ENCODE results near the gene FRMD4A.
"Not testable (repeated sequence)": the region's sequence is repeated elsewhere in the genome, so short reads cannot be mapped to it uniquely, and the experiment has no call there.

Gene FRMD4A

DNA sequence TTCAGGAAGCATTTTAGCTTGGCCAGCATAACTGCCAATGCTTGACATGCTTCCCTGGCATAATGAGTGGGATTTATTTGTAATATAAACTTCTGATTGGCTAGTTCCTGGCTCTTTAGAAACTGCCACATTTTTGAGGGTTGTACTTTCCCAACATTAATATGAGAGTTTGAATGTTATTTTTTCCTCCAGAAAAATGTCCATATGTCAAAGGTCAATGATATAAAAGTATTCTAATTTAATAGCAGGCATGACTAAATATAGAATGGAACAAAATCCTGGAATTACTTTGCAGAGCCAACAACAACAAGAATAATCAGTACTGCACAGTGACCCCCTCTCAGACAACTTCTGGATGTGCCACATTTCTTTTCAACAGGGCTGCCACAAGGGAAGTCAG lies 391.3 kb downstream of the FRMD4A start:
- no peak for DNase-seq

DNA sequence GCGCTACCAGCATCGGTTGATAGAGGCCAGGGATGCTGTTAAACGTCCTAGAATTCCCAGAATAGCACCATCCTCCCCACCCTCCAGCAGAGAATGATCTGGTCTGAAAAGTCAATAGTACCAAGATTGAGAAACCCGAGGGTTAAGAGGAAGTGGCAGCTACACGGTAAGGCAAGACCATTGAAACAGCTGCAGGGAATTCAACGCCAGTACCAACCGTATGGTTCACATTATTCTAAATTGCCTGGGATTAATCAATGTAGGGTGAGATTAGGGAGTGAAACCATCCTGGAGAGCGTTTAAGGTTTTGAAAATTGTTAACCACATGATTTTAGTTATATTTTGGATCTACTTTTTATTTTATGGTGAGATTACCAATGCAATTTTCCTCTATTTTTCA lies 391.8 kb downstream of the FRMD4A start:
- no peak for DNase-seq

DNA sequence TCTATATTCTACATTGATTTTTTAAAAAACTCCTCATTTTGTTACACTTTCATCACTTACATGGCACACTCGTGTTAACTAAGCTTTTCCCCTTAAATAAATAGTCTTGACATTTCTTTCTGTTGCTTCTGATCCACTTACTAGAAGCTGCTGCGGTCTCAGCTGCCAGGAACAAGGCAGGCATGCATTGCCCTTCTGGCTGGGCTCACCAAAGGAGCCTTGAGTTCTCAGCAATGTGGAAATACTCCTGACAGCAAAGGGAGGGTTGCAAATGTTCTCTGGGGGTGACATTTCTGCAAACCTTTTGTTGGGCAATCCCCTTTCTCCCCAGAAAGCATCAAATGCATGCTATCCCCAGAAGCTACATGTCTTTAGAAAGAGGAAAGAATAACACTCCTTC lies 393.9 kb downstream of the FRMD4A start:
- DNase-seq, result no peak

DNA sequence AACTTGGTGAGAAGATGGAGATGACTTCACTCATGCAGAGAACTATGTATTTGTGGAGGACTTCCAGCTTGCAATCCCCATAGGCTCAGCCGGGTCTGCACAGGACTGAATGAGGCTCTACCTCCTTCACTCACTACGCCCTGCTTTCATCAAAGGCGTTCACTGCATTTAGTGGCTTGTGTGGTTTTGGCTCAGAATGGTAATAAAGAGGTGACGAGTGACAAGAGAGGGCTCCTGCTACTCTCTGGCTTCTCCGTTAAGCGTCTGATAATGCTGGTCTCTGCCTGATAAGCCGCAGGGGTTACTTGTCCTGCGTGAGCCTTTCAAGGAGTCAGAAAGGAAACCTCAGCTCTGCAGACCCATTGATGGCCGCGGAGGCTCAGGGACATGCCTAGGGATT lies 400.6 kb downstream of the FRMD4A start:
- peak; percentile 1 for DNase-seq

DNA sequence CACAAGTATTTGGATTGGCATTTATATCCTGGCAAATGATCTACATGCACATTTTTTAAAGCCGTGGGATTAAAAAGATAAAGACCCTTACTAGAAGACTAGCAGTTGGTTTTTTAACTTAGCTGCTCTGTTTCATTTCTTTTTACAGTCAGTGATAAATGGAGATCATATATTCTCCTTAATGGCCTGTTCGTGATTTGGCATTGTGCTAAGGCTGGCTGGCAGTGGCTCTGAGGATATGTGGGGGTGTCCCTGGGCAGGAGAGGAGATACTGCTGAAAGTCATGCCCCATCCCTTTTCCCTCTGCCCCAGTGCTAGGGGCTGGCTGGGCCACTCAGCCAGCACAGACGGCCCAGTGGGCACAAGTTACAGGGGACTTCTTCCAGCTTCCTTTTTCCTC lies 402.3 kb downstream of the FRMD4A start:
- no peak for DNase-seq

DNA sequence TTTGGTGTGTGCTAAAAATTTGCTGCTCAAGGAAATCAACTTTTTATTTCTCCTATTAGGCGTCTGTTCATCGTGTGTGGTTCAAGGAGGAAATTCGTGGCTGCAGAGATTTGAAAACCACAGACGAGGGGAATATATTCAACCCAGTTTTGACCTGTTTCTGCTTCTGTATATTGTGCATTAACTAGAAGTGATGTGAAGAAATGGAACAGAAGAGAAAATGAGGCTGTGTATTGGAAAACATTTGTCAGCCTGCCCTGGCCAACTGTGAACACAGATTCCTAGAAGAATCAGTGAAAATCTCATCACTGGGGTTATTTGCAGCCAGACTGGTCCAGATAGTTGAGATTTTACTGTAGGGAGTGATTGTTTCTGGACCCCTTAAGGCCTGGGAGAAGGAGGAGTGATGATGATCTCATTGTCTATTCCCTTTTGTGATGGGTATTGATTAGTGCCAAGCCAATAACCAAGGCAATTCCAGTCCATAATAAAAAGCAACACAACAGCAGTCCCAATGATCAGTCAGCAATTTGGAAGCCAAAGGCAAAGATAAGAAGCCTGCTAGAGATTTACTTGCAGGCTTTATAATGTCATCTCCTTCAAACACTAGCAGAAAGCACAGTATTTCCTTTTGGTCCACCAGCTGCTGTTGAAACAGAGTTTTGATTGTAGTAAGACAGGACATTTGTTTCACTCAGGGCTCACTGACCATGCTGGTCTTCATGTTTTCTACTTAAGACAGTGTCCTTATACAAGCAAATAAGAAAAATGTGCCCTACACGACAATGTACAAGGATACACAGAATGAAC lies 404.5 kb downstream of the FRMD4A start:
- DNase-seq, result no peak

DNA sequence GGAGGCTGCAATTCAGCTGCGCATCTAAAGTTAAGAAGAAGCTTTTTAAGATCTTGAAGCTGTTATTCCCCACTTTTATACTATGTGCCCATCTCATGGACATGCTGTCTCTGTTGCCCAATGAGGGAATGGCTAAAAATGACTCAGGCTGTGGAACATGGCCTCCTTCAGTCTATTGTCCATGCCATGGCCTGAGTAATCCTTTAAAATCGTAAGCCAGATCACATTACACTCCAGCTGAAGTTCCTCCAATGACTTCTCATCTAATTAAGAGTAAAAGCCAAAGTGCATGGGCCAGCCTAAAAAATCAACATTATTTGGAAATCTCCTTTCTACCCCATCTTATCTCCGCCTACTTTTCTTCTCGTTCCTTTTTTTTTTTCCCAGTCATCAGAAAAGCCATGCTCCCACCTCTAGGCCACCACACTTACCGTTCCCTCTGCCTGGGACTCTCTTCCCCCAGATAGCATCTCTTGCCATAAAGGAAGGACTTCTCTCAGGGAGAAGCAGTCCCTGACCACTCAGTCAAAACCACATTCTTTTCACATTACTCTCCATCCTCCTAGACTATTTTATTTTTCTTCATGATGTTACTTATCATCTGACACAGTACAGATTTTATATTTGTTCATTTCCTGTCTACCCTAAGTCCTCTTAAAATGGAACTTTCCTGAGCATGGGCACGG lies 406.5 kb downstream of the FRMD4A start:
- DNase-seq, result no peak

DNA sequence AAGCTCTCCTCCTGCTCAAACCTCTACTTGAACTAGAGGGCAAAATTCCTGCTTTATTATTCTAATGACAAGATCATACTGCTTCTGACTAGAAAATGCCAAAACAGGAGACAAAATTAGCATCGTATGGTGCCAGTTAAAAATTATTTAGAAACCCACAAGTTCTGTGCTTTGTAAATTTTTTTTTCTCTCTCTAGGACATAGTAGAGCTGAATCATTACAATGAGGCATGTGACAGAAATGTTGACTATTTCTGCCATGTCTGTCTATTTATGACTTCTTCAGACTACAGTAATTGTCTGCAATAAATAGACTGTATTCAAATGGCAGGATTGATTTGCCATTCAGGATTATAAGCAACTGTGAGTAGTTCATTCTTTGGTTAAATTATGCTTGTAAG lies 408.1 kb downstream of the FRMD4A start:
- no peak for DNase-seq

DNA sequence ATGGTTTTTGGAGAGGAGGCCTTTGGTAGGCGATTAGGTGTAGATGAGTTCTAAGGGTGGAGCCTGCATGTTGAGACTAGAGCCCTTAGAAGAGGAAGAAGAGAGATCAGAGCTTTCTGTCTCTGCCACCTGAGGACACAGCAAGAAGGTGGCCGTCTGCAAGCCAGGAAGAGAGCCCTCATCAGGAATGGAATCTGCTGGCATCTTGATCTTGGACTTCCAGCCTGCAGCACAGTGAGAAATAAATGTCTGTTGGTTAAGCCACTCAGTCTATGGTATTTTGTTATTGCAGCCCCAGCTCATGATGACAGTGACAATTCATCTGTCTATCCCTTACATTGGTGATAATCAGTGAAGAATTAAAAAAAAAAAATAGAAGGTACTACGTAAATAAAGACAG lies 408.8 kb downstream of the FRMD4A start:
- no peak for DNase-seq

DNA sequence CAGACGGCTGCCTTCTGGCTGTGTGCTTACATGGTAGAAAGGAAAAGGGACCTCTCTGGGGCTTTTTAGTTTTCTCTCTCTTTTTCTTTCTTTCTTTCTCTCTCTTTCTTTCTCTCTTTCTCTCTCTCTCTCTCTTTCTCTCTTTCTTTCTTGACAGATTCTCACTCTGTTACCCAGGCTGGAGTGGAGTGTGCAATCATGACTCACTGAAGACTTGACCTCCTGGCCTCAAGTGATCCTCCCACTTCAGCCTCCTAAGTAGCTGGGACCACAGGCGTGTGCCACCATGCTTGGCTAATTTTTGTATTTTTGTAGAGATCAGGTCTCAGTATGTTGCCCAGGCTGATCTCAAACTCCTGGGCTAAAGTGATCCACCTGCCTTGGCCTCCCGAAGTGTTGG lies 409.6 kb downstream of the FRMD4A start:
- DNase-seq, result not testable (repeated sequence)

DNA sequence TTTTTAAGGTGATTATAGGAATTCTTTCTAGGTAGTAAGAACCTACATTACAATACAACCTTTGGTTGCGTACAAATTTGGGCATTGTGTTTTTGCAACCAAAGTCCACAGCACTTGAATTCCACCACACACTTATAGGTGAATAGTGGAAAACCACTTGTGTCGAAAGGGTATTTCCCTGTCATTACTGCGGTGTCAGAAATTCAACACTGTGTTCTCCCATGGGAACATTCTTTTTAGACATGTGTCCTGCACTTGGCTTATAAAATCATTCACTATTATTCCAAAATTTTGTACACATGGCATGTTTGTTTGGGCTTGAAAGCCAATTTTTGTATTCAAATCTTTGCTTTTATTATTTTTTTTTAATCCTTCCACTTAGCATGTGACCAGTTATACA lies 410.3 kb downstream of the FRMD4A start:
- DNase-seq, result no peak

DNA sequence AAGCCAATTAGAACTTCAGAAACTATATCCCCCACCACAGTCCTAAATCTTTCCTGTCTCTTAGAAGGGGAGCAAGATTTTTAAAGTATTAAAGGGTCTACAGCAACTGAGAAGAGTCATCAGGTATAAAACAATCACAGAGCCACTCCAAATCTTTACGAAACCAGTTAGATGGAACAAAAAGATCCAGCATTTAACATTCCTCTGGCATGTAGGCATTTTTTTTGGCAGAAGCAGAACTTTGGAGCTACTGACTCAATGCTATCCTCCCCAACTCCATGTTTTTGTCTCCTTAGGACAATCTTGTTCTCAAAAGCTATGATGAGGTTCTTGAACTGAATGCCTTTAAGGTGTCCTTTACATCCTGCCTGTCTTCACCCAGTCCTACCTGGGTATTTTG lies 410.7 kb downstream of the FRMD4A start:
- DNase-seq, result no peak

DNA sequence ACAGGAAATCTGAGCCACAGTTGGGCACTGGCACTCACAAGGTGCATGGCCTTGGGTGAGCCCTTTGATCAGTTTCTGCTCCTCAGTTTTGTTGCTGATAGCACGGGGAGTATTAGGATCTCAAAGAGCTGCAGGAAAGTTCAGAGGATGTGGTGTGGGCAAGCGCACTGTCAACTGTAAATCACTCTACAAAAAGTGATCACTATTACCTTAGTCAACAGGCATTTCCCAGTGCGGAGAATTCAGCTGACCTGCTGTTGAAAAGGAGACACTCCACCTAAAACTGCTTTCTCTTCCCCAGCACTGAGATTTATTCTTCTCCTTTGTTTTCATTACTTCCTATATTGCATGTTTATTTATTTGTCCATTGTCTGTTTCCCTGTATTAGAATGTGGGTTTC lies 412.9 kb downstream of the FRMD4A start:
- no peak for DNase-seq

DNA sequence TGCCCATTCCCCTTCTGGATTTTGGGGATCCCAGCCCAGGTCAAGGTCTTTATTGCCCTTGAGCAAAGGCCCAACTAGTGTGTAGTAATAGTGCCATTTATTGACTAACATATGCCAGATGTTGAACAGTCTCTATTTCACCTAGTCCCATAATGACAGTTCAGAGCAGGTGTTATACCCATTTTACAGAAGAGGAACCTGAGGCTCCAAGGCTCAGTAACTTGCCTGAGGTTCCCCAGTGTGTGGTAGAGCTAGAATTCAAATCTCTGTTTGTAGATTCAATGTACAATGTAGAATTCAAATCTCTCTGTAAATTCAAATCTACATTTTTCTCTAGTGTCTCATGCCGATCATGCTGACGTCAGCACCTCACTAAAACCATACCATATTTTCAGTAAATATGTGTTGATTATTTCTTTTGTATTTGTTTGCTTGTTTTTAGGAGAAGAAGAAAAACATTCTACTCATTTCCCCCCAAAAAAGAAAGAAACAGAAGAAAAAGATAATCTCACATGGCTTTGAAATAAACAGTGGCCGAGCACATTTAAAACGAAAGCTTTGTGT lies 414.3 kb downstream of the FRMD4A start:
- no peak for DNase-seq

DNA sequence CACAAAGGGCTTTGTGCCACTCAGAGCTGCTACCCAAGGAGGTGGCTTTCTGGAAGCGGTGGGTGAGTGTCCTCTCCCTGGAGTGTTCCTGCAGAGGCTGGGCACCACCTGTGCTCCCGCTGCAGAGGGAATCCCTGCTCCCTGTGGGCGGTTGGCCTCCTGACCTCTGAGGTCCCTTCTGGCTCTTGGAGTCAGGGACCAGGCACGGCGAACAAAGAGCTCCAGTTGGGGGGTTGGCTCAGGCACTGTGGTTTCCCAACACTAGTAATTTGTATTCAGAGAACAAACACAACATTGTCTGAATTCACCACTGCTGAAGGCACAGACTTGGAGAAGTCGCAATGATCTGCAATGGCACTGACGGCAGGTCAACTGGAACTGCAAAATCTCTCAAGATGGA lies 415.0 kb downstream of the FRMD4A start:
- DNase-seq, result no peak

DNA sequence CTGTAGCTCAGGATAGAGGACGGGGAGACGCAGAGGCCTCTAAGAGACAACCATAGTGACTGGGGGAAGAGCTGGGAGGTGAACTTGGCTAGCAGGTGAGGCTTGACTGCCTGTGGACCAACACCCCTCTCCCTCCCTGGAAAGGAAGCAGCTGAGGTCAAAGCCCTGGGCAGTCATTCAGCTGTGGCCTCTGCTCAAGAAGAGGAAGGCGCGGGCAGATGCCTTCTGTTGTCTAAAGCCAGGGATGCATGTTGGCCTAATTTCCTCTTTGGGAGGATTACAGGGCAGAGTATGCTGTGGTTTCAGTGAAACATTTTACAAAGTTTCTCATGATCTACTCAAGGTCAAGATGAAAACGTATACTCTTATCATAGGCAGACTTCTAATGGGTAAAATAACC lies 416.8 kb downstream of the FRMD4A start:
- no peak for DNase-seq

DNA sequence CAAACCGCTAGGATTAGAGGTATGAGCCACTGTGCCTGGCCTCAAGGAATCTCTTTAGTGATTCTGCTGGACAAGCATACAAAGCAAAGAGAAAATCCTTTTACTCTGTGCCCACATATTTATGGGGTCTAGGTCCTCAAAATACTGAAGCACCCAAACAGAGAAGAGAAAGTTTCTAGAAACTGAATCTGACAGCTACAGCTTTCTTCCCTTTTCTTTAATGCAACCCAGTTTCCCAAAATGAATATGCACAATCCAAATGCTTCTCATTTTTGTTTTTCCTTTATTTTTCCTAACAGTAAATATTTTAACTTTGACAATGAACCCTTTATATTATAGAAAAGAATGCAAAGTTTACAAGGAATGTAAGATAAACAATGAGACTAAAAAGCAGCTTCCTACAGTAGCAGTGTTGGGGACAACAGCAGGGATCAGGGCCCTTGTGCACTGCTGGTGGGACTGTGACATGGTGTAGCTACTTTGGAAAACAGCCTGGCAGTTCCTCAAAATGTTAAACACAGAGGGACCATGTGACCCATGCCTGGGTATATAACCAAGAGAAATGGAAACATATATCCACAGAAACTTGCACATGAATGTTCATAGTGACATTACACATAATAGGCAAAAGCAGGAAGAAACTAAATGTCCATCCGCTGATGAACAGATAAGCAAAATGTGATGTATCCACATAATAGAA lies 418.8 kb downstream of the FRMD4A start:
- no peak for DNase-seq

DNA sequence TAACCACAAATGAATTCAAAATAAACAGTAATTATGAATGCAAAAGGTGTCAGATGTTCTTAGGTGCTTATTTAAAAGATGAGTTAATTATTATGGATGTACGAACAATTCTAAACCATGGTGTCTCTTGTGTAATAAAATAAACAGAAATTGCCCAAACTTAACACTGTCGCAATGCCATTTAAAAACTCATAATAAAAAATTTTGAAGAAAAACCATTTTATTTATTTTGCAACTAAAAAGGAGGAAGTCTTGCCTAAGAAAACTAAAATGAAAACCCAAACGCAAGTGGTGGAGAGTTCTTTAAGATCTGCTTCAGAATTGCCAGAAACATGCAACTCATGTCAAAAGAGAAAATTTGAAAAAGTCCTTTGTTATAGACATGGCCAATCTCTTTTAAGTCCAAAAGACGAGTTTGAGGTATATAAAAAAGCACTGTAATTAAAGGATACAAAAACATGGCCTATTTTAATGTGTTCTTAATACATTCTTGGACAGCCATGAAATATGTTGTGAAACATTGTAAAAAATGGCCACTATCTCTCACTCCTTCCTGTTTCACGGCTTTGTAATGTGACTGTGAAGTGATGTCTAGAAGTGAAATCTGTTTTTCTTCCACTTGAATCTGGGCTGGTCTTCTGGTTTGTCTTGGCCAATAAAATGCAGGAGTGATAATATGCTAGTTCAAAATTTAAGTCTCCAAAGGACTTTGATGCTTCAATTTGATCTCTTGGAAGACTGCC lies 421.0 kb downstream of the FRMD4A start:
- DNase-seq, result no peak

DNA sequence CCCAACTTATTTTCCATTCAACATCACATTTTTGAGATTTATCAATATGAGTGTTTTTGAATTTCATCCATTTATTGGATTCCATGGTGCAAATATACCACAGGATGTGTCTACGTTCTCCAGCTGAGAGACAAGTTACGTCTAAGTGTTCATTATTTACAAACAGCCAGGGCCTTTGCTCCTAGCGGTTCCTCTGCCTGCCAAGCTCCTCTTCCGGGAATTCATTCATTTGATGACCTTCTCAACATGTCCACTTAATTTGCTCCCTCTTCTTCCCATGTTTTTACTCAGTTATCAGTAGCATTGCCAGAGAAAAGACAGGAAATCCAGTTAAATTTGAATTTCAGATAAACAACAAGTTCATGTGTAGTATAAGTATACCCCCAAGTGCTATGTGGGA lies 422.2 kb downstream of the FRMD4A start:
- no peak for DNase-seq

DNA sequence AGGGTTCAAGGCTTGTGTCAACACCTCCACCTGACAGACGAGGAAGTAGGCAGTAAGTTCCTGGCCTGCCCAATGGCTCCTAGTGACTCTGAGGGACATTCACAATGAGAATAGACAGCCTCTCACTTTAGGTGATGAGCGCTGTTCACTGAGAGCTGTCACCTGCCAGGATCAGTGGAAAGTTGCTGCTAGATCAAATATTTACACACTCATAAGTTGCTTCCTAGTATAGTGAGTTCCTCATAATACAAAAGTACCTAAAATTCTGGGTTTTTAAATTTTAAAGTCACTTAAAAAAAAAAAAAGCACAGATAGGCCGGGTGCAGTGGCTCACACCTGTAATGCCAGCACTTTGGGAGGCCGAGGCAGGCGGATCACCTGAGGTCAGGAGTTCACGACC lies 423.2 kb downstream of the FRMD4A start:
- DNase-seq, result no peak

DNA sequence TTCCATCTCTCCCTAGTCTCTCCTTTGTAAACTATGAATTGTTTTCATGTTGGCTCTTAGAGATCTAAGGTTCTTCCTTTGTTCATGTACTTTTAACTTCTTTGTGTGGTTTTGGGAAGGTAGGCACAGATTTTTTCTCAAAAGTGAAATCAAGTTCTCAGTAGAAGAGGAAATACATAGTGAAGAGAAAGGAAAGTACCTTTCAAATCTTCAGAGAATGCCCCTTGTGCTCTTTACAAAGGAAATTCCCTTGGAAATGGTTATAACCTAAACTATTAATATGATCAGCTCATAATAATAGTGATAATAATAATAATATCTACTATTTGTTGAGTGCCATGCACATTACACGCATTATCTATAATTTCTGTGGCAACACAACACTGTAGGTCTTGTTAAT lies 425.4 kb downstream of the FRMD4A start:
- DNase-seq, result no peak

DNA sequence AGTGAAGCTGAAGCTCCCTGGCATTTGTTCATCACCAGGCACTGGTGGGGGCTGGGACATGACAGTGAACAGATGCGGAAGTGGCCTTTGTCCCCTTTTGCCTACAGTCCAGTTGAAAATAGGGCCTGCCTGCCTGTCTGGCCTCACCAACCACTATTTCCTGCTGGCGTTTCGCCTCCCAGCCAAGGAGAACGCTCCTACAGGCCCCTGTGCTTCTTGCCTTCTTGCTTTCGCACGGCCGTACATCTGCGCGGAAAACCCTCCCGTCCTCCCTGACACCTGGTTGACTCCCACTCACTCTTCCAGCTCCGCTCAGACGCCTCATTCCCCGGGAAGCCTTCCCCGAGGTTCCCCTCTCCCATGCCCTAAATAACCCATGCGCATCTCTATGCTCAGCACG lies 426.7 kb downstream of the FRMD4A start:
- DNase-seq, result no peak
